HG02759 (cell line): ENCODE data around the gene SYCE1L.

Source experiments
- ATAC-seq: cut with Tn5 transposase; IDR thresholded peaks from one replicate; pipeline ENCODE4 v1.9.1; 2021; ENCODE audit warnings: mild to moderate bottlenecking, moderate library complexity; ENCODE audit not compliant: unreplicated experiment

Gene SYCE1L

GRCh38 chr16:77246150-77246549 lies 46.9 kb downstream of the SYCE1L start:
- no peak for ATAC-seq

- no peak for ATAC-seq
Observed at GRCh38 chr16:77250400-77250799, 51.2 kb downstream of the SYCE1L start.
